AG20443 (cell line): ENCODE data around the gene OSBPL2.

Experiments
- DNase-seq: peaks from one replicate; pipeline ENCODE4 v3.0.0; 2012; ENCODE audit warnings: low spot score, mixed read lengths

OSBPL2 gene

GRCh38 chr20:62206388-62206775, 31.9 kb upstream of the OSBPL2 start:
- DNase-seq, result no peak

DNA sequence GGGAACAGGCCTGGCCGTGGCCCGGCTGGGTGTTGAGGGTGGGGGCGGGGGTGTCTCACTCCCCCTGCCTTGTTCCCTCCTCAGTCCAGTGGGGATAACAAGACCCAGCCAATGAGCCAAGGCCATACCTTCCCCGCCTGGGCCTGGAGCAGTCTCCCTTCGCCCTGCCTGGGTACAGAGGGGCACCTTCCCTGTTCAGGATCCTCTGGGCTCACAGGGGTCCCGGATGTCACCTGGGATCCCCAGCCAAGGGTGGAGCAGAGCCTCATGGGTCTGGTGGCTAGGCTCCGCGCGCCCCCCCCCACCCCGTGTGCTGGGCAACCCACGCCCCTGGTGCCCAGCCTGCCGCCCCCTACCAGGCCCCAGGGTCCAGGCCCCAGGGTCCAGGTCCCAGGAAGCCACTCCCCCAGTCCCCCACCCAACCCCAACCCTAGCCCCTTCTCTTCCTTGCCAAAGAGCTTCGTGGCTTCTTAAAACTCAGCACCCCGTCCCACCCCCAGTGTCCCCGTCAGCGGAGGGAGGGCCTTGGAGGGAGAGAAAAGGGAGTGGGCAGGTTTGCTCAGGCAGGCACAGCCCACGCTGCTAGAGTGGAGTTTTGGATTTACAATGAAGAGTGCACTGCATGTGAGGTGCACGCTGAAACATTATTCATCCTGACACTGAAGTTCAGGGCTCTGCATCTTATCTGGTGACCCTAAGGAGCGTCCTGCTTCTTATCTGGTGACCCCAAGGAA, 30.1 kb upstream of the OSBPL2 start:
- DNase-seq, result no peak

DNA sequence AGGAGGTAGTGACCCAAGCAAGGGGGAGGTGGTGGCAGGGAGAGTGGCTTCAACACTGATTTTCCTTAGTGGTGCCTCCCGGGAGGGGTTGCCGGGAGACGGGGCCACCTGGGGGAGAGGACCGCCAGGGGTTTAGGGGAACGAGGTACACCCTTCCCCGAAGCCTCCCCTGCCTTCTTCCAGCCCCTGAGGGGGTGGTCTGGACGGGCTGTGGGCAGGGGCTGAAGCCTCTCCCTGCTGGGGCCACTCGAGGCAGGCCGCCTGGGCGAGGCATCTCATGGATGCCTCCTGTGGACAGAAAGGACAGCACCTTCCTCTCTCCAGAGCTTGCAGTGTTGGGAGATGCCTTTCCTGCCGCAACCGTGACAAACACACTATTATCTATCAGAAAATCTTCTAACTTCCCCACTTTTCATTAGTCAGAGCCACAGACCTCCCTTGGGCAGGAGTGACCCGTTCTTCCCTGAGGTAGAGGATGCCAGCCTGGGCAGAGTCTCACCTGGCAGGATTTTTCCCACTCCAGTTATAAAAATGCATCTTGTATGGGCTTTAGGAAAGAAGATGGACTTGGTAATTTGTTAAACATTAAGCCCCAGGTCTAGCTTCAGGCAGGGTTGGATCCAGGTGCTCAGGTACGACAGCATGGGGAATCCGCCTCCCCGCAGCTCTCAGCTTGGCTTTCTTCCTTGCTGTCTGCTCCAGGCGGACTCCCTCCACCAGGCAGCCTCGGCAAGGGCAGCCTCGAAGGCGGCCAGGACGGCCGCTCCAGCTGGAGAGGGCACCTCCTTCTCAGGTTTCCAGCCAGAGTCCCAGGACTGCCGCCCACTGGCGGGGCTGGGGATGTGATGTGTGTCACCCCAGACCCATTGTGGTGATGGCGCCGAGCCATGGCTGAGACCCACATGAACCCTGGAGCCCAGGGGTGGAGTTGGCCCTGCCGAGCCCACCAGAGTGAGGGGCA, 29.2 kb upstream of the OSBPL2 start:
- DNase-seq, result peak; percentile 49

GRCh38 chr20:62209850-62210495, 28.3 kb upstream of the OSBPL2 start:
- no peak for DNase-seq

DNA sequence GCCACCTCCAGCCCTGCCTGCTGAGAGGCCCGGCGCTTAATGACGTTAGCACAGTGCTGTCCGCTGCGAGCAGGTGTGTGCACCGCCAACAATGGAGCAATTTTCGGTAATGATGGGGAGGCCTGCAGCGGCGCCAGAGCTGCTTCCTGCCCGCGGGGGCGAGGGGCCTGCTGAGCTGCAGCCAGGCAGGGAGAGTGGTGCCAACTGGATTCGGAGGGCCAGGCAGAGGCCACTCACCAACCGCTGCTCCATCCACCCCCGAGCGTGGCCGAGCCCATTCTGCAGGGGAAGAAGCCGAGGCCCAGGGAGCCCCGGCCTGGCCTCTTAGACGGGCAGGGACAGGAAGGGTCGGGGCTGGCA, 27.8 kb upstream of the OSBPL2 start:
- no peak for DNase-seq

GRCh38 chr20:62211216-62211615, 27.1 kb upstream of the OSBPL2 start:
- no peak for DNase-seq

- no peak for DNase-seq
Measured at GRCh38 chr20:62211769-62212288, 26.5 kb upstream of the OSBPL2 start.

DNA sequence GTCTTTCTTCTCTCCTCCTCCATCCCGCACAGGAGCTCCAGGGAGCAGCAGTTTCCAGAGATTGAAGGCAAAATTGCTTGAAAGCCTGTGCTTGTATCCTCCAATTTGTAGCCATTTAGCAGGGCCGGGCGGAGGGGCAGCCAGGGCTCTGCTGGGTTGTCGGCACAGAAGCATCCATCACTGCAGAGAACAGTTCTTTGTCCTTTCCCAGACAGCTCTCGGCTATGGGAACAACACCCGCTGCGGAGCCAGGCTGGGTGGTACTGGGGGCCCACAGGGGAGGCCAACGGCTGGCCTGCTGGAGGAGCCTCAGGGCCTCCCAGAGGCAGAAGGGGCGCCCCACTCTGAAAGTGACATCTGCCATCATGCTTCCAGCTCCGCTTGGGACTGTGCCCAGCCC, 26.0 kb upstream of the OSBPL2 start:
- DNase-seq, result no peak

GRCh38 chr20:62214067-62214466, 24.3 kb upstream of the OSBPL2 start:
- no peak for DNase-seq

- no peak for DNase-seq
Measured at GRCh38 chr20:62215020-62215990, 23.0 kb upstream of the OSBPL2 start.

GRCh38 chr20:62215991-62216635, 22.2 kb upstream of the OSBPL2 start:
- no peak for DNase-seq

GRCh38 chr20:62216636-62217566, 21.4 kb upstream of the OSBPL2 start:
- no peak for DNase-seq

GRCh38 chr20:62217913-62218773, 20.2 kb upstream of the OSBPL2 start:
- DNase-seq, result no peak

DNA sequence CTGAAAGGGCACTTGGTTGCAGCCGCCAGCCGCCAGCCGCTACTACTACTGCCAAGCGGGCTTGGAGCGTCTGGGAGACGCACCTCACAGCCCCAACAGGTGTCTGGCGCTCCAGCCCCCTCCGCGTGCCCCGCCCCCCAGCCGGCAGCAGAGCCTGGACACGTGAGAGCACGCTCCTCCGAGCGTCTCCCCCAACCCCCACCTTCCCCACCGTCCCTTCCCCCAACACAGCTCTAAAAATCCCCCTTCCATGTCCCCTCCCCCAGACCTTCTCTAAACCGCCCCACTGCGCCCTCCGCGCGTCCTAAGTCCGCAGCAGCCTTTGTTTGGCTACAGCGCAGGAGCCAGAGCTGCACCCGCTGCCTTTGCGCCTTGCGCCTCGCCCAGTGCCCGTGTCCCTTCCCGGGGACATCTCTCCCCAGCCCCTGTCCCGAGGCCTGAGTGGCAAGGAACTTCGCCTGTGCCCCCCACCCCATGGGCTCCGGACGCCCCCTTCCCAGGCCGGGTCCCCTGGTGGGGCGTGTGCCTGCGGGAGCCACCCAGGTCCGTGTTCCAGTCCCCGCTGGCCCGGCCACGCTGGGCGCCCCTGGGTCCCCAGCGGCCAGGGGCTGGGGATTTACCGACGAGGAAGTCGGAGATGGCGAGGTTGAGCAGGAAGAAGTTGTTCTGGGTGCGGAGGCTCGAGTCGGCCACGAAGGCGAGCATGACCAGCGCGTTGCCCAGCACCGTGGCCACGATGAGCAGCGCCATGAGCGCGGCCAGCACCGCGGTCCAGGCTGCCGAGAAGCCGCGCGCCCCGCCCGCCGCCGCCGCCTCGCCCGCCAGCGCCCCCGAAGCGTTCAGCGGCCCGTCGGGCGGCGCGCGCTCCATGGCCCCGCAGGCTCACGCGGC, 19.0 kb upstream of the OSBPL2 start:
- DNase-seq, result peak; percentile 41

- peak; percentile 89 for DNase-seq
Measured at GRCh38 chr20:62219992-62220665, 18.2 kb upstream of the OSBPL2 start, which contains the start of gene HRH3. TSS of gene HRH3 (minus strand) at chr20:62220278. CDS start at chr20:62219970, 308 bp downstream.

GRCh38 chr20:62220666-62221568, 17.4 kb upstream of the OSBPL2 start:
- DNase-seq, result no peak
